Suppressor macrophage treated with lipopolysaccharide for 4 hours (primary cell): ENCODE results near the gene RPS6KA6.
A peak's percentile ranks its signal among the peaks of the same experiment; 100 is the strongest.

ENCODE experiments used
- DNase-seq: peaks from one replicate; pipeline ENCODE4 v3.0.0-alpha.2; 2020

RPS6KA6 gene

DNA sequence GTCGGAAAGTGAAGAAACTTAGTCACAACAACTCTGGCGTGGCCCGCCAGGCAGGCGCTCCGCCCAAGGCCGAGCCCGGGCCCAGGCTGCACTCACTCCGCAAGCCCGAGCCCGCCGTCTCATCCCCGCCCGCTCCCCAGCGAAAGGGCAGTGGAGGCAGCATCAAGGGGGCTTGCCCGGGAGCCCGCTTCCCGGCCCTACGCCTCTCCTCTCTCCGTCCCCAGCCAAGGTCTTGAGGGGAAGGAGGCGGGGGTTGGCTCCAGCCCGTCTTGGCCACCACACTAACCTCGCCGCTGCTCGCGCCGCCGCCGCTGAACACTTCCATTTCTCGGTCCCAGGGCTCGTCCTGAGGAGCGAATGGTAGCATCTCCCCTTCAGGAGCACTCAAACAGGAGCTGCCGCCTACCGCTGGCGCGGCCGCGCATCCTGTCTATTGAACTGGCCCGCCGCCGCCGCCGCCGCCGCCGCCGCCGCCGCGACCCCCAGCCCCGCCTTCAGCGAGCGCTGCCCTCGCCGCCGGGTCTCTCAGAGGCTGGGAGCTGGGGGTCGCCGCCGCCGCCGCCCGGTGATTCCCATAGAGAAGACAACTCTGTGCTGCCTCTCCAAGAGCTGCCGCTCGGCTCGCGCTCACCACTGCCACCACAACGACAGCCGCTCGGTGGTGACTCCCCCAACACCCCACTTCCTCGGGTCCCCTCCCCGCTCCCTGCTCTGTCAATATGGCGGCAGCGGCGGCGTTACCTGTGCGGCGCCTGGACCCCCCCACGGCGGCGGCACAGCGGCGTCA, at the start of gene RPS6KA6:
Gene RPS6KA6, minus strand, starts transcription at position 667 of the 787 bp plus-strand sequence. Its CDS starts 300 bp downstream, at position 367.
- DNase-seq = peak; percentile 3

DNA sequence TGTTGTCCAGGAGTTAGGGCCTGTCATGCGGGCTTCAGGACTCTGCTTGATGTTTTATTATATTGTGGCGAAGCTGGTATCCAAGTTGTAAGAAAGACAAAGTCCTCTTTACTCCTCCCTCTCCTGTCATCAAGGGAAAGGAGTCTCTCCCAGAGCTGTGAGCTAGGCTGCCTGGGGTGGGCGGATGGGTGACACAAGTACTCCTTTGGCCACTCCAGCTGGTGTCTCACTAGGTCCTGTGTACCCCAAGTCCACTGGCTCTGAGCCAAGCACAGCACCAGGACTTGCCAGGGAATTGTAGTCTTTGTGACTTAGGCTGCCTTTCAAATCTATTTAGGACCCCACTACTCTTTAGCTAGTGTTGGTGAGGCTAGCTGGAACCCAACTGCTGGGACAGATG, 36.7 kb upstream of the RPS6KA6 start:
- DNase-seq = no peak

DNA sequence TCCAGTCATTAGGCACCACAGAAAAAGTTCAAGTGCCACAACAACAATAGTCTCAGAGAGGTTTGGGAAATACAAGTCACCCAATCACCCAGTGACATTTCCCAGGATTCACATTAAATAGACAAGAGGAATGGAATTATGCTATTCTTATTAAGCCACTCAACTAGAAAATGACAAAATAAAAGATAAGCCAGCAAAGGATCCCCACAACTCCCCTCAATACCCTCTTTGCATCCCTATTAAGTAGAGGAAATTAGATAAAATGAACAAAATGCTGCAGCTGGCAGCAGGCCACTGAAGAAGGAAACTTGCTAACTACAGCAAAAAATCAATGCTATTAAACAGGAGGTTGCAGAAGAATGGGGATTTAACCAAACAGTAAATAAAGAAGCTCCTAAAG, 35.3 kb upstream of the RPS6KA6 start:
- no peak for DNase-seq

DNA sequence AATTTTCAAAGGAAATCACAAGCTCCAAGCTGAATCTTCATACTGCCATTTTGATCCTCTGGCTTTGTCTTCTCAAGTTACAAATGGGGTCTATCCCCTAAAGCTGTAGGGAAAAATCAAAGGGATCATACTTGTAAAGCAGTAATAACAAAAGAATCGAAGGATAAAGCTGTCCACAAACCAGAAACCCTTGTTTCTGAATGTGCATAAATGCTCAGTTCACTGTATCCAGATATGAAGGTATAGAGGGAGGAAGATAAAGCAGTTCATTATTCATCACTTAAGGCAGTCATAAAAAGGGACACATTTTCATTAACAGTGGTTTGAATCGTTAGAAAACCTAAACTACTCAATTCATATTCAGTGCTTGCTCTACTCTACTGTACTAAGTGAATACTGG, 33.2 kb upstream of the RPS6KA6 start:
- DNase-seq = no peak

DNA sequence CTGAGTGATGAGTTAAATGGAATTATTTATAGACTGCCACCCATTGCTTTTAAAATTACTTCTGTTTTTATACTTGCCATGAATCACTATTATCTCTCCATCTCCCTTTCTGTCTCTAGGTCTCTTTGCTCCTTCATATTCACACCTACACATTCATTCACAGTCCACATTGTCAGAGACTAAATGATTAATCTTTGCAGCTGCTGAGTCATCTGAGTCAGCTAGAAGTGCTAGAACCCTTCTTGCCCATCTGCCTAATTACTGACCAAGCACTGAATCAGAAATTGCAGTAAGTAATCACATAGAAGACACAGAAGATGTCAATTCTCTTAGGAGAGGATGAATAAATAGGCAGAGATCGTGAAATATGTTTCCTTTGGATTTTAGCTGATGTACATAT, 31.6 kb upstream of the RPS6KA6 start:
- no peak for DNase-seq

DNA sequence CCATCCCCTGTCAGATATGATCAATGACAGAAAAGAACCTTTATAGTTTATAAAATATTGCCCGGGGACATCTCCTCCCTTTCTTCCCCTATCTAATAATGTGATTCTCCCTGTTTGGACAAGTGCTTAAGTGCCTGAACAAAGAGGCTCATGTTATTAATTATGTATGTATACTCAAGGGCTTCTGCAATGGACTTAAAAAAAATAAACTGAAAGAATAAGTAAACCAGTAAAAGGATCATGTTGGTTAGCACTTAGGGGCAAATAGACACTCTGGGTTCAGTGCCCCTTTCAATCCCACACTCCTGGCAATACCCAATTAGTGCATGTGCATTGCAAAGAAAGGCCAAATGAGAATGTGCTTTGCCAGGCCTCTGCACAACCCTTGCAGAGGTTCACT, 30.7 kb upstream of the RPS6KA6 start:
- DNase-seq = no peak

DNA sequence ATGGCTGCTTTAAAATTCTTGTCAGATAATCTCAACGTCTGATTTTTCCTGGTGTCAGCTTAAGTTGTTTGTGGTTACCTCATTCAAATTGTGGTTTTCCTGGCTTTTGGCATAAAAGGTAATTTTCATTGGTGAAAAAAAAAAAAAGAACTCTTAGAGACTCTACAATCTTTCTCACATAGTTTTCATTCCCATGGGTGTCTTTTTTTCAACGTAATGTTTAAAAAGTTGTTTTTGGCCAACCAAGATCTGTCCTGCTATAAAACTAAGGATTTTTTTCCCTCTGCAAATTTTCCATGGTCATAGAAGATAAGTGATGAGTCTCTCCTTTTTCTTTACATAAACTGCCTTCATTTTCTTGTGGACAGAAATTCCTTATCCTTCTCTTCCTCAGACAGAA, 28.9 kb upstream of the RPS6KA6 start:
- no peak for DNase-seq

DNA sequence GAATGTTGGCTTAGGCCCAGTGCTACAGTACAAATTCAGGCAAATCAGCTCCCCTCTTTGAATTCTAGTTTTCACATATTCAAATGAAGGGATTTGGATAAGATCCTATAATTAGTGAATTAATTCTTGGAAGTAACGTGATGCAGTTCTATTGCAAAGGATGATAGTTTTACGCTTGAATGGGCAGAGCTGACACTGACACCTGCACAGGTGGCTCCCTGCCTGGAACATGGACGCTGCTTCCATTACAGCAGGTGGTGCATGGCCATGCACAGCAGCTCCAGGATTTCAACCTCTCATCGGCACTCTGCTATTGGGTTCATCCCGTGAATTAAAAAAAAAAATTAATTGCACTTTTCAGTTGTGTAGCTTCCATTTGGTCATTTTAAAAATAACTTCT, 28.4 kb upstream of the RPS6KA6 start:
- DNase-seq = no peak

DNA sequence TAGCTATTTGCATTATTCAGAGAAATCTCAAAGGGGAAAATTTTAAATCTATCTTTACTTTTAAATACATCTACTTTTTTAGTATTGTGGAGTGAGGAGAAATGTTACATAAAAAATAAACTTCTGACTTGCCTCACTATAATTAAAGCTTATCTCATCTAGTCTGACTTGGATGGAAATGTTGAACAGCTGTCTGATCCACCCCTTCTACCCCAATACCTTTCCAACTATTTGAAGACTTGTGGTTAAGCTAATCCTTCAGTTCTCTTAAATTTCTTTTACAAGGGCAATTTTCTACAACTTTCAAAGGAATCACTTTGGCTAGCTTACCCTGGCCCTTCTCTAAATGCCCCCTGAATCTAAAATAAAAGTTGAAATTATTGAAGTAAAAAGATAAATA, 17.3 kb upstream of the RPS6KA6 start:
- DNase-seq = no peak

DNA sequence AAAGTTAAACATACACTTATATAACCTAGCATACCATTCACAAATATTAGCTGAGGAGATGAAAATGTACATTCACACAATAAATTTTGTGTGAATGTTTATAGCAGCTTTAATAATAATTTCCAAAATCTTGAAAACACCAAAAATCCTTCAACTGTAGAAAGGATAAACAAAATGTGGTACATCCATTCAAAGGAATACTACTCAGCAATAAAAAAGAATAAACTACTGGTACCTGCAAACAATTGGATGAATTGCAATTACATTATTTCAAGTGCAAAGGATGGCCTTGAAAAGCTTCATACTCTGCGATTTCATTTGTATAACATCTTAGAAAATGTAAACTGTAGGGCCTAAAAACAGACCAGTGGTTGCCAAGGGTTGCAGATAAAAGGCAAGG, 11.7 kb upstream of the RPS6KA6 start:
- no peak for DNase-seq

DNA sequence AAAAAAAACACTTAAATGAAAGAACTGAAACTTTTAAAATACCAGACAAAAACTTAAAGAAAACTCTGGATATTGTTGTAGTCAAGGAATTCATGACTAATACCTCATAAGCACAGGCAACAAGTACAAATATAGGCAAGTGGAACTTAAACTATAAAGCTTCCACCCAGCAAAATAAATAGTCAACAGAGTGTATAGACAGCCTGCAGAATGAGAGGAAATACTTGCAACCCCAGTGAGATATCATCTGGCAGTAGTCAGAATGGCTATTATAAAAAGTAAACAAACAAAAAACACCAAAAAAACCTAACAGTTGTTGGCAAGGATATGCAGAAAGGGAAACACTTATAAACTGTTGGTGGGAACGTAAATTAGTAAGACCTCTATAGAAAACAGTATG, 9.6 kb upstream of the RPS6KA6 start:
- DNase-seq = no peak

DNA sequence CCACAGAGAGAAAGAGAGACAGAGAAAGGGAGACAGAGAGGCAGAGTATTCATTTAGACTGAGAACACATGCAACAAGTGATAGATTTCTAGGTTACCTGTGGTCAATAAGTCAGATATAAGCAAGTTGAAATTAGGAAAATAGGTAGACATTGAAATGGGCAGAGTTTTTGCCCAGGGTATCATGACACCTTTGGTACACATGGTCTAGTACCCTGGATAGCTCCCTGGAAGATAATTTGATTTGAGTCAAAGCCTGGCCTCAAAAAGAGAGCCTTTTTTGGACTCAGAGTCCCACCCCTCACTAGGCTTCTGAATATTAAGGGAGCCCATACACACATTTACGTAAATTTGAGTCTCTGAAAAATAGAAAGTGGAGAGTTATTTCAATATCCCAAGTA, 4.0 kb upstream of the RPS6KA6 start:
- DNase-seq = no peak

DNA sequence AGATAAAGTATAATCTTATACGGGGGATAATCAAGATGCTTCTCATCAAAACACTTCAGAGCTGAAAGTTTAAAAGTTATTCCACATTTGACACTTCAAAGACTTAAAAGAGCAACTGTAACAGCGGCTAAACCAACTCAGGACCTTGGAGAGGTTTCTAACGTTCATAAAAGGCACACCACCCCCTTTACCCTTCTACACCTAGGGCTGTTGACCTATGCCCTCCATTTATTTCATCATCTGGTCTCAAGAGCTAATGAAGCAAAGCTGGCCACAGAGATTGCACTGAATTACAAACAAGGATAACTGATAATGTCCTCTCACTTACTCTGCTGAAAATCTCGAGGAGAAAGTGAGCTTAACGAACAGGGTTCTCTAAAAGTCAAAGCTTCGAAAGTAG, 1.1 kb upstream of the RPS6KA6 start:
- no peak for DNase-seq

DNA sequence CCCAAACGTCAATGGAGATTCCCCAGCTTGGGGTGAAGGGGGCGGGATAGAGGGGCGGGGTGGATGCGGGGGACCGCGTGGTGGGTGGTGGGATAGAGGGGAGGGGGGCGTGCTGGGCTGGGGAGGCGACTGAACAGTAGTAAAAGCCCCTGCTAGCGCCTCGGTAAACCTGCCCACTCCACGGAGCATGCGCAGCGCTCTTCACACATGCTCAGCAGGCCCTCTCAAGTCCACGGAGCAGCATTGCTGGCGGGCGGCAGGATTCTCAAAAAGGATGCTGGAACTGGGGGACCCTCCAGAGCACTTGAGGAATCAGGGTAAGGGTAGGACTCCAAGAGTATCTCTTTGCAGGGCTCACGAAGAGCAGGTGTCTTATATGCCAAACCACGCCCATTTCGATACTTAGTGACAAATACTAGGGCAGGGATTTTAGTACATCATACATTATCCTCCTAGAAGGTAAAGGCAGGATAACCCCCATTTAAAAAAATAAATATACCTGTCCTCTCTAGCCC, 378 bp upstream of the RPS6KA6 start:
- peak; percentile 13 for DNase-seq

DNA sequence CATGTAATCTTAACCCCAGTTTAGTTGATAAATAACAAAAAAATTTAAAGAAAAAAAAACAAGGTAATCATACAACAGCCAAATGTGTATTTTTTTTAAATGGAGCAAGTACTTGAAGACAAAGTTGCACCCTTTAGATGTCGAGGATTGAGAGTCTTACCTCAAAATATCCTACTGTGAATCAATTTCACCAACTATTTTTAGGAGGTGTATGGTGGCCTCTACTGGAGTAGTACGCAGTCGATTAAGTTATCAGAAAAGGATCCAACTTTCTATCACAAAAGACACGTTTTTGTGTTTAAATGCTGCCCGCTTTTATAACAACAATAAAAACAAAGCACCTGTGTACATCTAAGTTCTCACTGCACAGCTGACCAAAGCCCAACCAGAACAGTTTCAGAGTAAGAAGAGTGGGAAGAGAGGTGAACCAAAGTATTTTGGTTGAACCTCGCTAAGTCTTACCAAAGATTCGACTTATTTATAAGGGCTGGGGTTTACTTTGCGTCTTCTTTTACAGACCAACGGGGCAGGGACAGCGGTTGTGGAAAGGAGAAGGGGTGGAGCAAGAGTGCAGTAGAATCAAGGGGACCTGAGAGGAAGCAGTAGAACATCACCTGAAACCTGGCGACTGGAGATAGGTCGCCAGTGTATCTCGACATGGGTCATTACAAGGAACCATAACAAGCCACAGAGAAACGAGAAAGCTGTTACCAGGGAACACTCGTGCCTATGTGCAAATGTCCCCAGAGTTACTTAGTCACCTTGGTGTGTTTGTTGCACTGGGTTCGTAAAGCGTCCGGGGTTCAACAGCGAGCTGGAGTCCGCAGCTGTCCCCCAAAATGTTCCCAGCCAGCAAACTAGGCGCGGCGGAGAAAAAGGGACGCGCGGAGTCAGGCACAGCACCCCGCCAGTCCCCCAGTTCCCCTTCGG, 1.1 kb downstream of the RPS6KA6 start:
- DNase-seq = no peak

DNA sequence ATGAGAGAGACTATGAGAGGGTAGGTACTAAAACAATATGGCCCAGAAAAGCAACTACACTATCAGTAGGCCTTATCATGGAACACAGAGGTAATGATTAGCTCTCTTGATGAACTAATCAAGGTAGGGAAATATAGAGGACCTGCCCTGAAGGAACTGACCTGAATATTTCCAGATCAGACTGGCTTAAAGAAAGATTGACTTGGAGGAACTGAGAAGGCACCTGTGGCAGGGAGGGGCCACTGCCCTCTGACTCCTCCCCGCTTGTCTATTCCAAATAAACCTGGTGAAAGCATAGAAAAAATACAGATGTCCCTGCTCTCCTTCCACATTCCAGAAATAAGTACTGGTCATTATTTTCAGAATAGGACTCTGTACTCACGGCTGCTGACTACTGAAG, 5.5 kb downstream of the RPS6KA6 start:
- DNase-seq = no peak

DNA sequence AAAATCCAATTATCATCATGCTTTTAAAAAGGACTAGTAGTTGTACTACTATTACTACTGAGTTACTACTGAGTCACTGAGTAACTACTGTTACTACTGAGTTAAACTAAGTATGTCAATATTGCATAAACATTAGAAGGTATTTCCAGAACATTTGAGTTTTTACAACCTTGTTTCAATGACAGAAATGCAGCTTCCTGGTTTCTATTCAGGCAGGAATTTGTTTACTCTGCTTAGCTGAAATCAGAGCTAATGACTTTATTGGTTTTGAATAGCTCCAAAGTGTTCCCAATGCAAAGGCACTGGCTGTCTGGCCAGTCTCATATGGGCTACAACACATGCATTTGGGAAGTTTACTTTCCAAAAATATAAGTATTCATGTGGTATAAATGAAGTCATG, 12.0 kb downstream of the RPS6KA6 start:
- no peak for DNase-seq

DNA sequence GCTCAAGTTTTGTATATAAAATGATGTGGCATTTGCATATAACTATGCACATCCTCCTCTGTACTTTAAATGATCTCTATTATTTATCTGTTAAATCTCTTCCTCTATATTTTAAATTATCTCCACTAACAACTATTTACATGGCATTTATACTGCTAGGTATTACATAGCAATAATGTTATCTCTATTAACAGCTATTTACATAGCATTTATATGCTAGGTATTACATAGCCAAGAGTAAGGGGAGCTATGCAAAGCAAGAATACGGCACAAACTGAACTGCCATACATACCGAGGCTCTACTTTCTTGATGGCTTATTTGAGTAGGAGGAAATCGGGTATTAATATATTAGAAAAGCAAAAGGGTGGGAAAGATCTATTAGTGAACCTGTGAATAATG, 12.7 kb downstream of the RPS6KA6 start:
- DNase-seq = no peak

DNA sequence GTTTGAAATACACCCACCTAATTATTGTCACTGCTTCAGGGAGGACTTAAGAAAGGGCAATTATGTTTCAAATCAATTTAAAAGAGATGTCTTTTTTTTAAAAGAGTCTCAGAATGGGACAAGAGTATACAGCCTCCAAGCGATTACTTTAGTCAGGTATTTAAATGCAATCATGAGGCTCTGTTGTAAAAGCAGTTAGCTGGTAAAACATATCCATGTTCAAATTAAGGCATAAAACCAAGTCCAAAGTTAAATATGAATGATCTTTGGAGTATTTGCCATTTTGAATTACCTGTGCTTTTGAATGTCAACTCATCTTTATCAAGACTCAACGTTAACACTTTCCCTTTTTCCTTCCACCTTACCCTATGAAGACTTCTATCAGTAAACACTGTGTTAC, 13.7 kb downstream of the RPS6KA6 start:
- DNase-seq = no peak

DNA sequence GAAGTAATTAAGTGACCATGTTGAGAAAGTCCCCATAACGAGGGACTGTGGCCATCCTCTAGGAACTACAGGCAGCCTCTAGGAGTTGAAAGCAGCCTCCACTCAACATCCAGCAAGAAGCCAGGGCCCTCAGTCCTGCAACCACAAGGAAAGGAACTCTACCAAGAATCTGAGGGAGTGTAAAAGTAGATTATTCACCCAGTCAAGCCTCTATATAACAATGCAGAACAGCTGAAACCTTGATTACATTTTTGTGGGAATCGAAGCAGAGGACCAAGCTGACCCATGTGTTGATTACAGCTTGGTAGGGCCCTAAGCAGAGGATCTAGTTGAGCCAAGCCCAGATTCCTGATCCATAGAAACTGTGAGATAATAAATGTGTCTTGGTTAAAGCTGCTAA, 17.1 kb downstream of the RPS6KA6 start:
- no peak for DNase-seq

DNA sequence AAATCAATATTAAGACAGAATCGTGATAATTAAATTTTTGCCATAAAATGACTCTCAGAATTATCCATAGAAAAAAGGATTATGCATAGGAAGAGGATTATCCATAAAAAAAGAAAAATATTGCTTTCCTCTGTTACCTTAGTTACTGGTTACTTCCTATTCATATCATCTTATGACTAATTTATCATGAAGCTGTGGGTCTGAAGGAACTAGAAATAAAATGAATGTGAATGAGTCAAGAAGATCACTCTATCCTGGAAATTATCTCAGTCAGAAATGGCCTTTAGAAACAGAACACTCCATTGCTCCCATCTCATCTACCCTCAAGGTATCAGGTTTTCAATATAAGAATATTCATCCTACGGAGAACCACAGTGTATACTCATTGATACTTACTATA, 19.4 kb downstream of the RPS6KA6 start:
- no peak for DNase-seq

DNA sequence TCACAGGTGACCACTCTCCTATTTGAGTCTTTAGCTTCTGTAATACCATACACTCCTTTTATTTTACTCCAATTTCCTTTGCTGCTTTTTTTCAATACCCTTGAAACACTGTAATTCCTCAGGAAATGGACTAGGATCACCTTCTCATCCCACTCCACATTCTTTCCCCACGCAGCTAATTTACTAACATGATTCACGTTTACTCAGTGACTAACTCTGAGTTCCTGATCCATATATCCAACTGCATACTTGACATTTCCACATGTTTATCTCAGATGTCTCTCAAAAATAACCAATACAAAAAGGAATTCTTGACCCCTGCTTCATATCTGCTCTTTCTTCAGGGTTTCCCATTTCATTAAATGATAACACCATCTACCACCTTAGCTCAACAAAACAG, 19.9 kb downstream of the RPS6KA6 start:
- no peak for DNase-seq

DNA sequence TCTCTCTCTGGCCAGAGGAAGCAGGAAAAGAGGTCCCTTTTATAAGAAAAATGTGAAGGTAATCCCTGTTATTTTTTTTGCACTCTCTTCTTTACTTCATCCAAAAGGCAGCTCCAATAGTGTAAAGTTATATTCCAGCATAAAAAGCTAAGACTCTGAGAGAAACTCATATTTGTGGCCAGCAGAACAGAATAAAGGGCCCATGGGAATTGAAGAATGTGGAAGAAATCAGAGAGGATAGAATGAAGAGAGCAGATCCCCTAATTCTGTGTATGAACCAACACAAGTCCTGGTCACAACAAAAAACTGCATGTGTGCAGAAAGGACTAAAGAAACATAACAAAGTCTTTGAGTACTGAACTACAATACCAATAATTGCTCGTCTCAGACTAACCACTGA, 22.3 kb downstream of the RPS6KA6 start:
- DNase-seq = no peak

DNA sequence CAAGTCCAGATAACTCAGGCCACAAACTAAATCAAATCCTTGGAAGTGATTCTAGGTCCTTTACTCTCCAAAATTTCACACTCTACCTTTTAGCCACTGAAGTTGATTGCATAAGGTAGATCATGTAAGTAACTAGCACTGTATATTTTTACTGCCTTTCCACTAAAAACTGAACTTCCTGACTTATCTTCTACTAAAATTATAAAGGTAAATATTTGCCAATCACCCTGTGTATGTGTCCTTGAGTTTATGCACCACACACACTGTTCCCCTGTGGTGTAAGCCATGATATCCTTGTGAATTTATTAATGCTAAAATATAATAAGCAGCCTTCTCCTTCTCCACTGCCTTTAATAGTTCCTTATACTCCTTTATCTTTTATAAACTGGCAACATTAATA, 25.6 kb downstream of the RPS6KA6 start:
- no peak for DNase-seq
